NCI-H146 treated with DMSO at 0.1 percent for 48 hours (cell line): Measurements from ENCODE around the gene SOX11.

Experiments
- DNase-seq: peaks from one replicate; lab custom pipeline; 2025; ENCODE audit not compliant: unreplicated experiment; lab: John Stamatoyannopoulos, UW

Gene SOX11

GRCh38 chr2:5691221-5691984 lies 781 bp upstream of the SOX11 start:
- DNase-seq = peak; percentile 78

DNA sequence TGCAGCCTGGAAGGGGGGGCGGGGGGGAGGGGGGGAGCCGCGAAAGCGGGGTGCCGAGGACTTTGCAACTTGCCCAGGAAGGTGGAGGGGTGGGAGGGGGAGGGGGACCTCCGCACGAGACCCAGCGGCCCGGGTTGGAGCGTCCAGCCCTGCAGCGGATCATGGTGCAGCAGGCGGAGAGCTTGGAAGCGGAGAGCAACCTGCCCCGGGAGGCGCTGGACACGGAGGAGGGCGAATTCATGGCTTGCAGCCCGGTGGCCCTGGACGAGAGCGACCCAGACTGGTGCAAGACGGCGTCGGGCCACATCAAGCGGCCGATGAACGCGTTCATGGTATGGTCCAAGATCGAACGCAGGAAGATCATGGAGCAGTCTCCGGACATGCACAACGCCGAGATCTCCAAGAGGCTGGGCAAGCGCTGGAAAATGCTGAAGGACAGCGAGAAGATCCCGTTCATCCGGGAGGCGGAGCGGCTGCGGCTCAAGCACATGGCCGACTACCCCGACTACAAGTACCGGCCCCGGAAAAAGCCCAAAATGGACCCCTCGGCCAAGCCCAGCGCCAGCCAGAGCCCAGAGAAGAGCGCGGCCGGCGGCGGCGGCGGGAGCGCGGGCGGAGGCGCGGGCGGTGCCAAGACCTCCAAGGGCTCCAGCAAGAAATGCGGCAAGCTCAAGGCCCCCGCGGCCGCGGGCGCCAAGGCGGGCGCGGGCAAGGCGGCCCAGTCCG lies 540 bp downstream of the SOX11 start:
- DNase-seq = peak; percentile 62

DNA sequence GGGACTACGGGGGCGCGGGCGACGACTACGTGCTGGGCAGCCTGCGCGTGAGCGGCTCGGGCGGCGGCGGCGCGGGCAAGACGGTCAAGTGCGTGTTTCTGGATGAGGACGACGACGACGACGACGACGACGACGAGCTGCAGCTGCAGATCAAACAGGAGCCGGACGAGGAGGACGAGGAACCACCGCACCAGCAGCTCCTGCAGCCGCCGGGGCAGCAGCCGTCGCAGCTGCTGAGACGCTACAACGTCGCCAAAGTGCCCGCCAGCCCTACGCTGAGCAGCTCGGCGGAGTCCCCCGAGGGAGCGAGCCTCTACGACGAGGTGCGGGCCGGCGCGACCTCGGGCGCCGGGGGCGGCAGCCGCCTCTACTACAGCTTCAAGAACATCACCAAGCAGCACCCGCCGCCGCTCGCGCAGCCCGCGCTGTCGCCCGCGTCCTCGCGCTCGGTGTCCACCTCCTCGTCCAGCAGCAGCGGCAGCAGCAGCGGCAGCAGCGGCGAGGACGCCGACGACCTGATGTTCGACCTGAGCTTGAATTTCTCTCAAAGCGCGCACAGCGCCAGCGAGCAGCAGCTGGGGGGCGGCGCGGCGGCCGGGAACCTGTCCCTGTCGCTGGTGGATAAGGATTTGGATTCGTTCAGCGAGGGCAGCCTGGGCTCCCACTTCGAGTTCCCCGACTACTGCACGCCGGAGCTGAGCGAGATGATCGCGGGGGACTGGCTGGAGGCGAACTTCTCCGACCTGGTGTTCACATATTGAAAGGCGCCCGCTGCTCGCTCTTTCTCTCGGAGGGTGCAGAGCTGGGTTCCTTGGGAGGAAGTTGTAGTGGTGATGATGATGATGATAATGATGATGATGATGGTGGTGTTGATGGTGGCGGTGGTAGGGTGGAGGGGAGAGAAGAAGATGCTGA lies 1.4 kb downstream of the SOX11 start:
- DNase-seq = peak; percentile 43

- peak; percentile 36 for DNase-seq
Observed at GRCh38 chr2:5694306-5694705, 2.1 kb downstream of the SOX11 start.

DNA sequence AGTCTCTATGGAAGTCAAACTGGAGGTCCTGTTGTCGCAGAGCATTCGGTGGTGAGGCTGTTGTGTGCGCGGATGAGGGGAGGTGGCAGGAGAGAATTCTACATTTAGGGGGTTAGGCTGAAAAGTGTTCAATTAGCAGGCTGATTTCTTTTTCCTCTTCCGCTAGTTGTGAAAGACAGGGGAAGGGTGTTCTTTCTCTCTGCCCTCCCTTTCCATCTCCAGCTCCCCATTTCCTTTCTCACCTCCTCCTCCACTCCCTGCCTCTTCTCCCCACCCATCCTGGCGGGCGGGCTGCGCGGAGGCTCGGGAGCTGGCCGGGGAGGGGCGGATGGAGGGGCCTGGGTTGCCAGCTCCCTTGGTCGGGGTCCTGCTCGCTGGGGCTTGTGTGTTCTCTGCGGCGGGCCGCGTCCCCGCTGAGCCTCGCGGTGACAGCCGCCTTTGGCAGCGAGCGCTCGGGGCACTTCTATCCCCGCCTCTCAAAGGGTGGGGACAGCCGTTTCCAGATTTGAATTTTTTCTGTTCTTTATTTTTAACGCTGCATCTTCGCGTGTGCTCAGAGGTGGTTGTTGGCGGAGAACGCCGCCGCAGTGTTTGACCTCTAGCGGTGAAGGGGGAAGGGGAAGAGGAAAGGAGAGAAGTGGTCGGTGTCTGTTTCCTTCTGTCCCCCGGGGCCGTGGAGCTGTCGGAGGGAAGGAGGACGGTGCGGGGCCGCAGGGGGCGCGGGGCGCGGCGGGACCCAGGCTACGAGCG lies 3.6 kb downstream of the SOX11 start:
- DNase-seq = peak; percentile 55

- DNase-seq = peak; percentile 33
Observed at GRCh38 chr2:5696404-5696944, 4.3 kb downstream of the SOX11 start.

DNA sequence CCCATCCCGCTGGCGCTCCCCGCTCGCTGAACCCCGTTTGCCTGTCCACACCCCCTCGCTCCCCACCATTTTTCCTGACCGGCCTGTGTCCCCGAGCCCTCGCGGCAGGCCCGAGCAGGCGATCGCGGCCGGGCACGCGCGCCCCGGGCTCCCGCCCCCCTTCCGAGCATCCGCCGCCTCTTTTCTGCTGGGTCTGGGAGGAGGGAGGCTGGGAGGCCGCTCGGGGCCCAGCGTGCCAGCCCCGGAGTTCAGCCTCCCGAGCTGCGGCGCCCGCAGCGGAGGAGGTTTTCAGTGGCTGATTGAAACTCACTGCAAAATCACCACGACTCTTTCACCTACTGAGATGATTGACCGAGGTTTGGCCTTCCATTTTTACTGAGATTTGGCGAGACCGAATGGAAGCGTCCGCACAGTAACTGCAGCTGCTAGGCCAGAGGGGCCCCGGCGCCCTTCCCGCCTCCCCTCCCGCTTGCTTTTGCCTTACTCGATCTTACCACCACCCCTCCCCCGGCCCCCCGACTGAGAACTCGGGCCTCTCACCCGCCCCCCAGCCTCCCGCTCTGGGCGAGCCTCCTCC lies 4.8 kb downstream of the SOX11 start:
- peak; percentile 65 for DNase-seq

- DNase-seq = no peak
Observed at GRCh38 chr2:5697562-5697961, 5.4 kb downstream of the SOX11 start.

- no peak for DNase-seq
Observed at GRCh38 chr2:5698134-5698533, 6.0 kb downstream of the SOX11 start.

DNA sequence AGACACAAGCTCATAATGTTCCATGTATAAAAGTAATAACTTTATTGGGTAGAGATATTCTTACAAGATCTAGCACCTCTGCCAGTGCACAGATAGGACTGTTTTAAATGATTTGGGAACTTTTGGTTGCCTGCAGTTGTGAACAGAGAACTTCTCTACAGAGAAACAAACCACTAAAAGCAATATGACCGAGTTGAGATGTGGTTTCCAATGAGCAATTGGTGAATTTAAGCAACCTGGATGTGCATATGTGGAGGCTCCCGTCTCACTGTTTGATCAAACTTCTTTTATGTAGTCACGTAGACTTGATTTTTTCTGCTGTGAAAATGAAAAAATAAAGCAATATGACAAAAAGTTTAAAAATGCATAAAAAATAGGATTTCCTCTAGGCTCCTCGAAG lies 7.8 kb downstream of the SOX11 start:
- DNase-seq = no peak

- DNase-seq = no peak
Observed at GRCh38 chr2:5700551-5700950, 8.4 kb downstream of the SOX11 start.

GRCh38 chr2:5701266-5701665 lies 9.1 kb downstream of the SOX11 start:
- no peak for DNase-seq

- no peak for DNase-seq
Observed at GRCh38 chr2:5703166-5703565, 11.0 kb downstream of the SOX11 start.

DNA sequence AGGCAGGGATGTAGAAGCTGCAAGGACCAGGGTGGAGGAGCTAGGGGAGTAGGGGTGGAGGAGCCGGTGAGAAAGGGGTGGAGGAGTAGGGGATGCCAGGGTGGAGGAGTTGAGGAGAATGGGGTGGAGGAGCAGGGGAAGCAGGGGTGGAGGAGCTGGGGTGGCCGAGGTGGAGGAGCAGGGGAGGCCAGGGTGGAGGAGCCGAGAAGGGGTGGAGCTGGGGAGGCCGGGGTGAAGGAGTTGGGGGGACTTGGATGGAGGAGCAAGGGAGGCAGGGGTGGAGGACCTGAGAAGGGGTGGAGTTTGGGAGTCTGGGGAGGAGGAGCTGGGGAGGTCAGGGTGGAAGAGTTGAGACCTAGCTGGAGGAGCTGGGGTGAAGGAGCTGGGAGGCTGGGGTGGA lies 13.3 kb downstream of the SOX11 start:
- DNase-seq = no peak

- no peak for DNase-seq
Observed at GRCh38 chr2:5706717-5707455, 14.7 kb downstream of the SOX11 start.

DNA sequence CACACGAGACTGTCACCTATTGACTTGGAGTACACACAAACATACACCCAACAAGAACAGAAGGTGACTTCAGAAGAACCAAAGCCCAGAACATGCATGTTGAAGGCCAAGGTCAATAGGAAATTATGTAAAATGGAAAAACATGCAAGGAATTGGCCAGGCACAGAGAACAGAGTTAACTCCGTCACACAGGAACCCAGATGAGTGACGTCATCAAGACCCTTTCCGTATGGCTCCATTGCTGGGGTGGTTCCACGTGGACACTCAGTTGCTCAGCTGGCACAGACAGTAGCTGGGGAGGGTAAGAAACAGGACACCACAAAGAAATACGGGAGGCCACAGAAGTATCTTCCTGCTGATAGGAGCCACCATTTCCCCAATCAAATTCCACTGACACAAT lies 18.4 kb downstream of the SOX11 start:
- DNase-seq = no peak

- DNase-seq = no peak
Observed at GRCh38 chr2:5713101-5713500, 20.9 kb downstream of the SOX11 start.

DNA sequence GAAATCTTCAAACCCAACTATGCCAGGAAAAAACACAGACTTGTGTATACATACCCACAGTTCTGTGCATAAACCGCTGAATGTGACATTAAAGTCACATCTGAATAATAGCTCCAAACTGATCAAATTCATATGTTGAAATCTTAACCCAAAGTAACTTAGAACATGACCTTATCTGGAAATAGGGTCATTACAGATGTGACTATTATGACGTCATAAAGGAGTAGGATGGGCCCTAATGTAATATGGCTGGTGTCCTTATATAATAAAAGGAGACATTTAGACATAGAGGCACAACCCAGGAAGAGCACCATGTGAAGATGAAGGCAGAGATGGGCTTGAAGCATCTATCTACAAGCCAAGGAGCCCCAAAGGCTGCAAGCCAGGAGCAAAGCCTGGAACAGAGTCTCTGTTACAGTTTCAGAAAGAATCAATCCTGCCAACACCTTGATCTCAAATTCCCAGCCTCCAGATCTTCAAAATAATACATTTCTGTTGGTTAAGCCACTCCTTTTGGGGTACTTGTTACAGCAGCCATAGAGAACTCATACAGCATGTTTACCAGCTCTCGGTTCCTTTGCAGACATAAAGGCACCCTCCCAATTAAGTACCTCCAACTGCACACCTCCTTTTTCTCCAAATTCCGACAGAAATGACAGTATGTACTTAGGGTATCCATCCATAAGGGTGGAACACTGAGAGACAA lies 27.6 kb downstream of the SOX11 start:
- no peak for DNase-seq

- DNase-seq = no peak
Observed at GRCh38 chr2:5720426-5720825, 28.2 kb downstream of the SOX11 start.
